ENCODE results near the gene C2CD3. TPM values are rescaled to one million over a fixed set of nuclear protein-coding genes. Genes with fewer than 3 reads are reported as not detected.
A peak's percentile ranks its signal among the peaks of the same experiment; 100 is the strongest.
"Not testable (repeated sequence)": the region's sequence is repeated elsewhere in the genome, so short reads cannot be mapped to it uniquely, and the experiment has no call there.

Gene C2CD3
- total RNA-seq, 1 experiment from 2014 or later: 28.4 TPM

DNA sequence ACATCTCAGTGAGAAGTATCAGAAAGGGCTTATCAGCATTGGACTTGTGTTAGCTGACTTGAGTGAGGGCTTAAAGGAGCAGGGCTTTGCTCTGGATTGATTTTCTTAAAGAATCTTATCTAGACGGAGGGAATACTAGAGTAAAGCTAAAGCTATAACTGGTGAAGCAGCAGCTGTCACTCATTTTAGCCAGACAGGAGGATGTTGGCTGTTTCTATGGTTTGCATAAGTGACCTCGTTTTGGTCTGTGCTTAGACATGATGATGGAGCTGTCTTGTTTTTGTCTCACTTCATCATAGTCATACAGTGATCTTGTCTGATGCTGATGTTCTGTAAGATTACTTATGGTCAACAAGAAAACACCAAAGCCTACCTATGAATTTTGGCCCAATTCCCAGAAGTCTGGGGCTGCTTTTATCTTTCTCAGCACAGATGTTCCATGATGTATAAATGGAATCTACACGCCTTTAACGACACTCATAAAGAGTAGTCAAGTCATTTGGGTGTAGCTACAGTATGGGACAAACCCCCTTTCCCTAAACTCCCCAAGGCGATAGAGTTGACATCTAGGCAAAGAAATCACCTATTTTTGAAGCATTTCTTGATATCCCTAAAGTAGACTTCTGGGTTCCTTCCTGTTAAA is 84.4 kb downstream of the C2CD3 start:
- no peak for DNase-seq (ENCODE audit: low read depth)
- in situ Hi-C loops (cut with HindIII; ENCODE audit: low pct_unique_long_range_greater_than_20kb, low sequenced_read_pairs): no loop called here

GRCh38 chr11:74085542-74085892 is 85.3 kb downstream of the C2CD3 start:
- DNase-seq (ENCODE audit: low read depth): no peak
- in situ Hi-C loops (cut with HindIII; ENCODE audit: low pct_unique_long_range_greater_than_20kb, low sequenced_read_pairs): no loop called here

DNA sequence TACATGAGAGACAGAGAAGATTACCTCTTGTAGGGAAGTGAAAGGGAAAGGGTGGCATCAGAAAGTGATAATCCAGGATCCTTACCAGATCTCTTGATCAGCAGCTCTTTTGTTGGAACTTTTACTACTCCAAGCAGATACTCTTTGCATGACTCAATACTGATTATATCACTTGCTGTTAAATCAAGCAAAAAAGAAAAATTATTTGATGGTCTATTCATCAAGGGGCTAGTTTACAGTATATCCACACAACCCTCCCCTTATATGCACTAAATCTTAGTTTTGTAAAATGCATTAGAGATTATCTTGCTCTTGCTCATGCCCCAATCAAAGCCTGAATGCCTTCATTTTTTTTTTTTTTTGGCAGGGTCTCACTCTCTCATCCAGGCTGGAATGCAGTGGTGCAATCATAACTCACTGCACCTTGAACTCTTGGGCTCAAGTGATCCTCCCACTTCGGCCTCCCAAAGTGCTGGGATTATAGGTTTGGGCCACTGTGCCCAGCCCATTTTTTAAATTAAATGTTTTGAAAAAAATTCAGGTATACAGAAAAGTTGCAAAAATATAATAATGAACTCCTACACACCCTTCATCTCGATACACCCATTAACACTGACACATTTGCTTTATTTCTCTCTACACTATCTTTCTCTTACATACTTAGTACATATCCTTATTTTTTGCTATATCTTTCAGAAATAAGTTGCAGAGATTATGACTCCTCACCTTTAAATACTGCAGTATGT is 85.8 kb downstream of the C2CD3 start:
- peak; percentile 23 for DNase-seq (ENCODE audit: low read depth)
- in situ Hi-C loops (cut with HindIII; ENCODE audit: low pct_unique_long_range_greater_than_20kb, low sequenced_read_pairs): no loop called here

- in situ Hi-C loops (cut with HindIII; ENCODE audit: low pct_unique_long_range_greater_than_20kb, low sequenced_read_pairs); DNase-seq (ENCODE audit: low read depth): not testable (repeated sequence)
Measured at GRCh38 chr11:74083927-74084326, 86.9 kb downstream of the C2CD3 start.

DNA sequence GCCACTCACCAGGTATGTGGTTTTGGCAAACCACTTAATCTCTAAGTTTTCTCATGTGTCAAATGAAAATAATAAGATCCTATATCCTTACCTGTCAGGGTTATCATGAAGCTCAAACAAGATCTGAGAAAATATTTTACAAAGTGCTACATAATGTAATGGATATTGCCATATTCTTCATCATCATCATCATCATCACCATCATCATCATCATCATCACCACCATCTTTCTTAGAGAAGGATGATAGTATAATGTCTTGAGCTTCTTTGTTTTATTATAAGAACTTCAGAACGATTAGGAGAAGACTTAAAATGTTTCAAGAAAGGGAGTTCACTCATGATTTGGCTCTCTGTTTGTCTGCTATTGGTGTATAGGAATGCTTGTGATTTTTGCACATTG is 89.4 kb downstream of the C2CD3 start:
- DNase-seq (ENCODE audit: low read depth): no peak
- in situ Hi-C loops (cut with HindIII; ENCODE audit: low pct_unique_long_range_greater_than_20kb, low sequenced_read_pairs): no loop called here

GRCh38 chr11:74077193-74077592 is 93.6 kb downstream of the C2CD3 start:
- in situ Hi-C loops (cut with HindIII; ENCODE audit: low pct_unique_long_range_greater_than_20kb, low sequenced_read_pairs): no loop called here
- DNase-seq (ENCODE audit: low read depth): no peak

GRCh38 chr11:74072721-74073120 is 98.1 kb downstream of the C2CD3 start:
- in situ Hi-C loops (cut with HindIII; ENCODE audit: low pct_unique_long_range_greater_than_20kb, low sequenced_read_pairs): no loop called here
- DNase-seq (ENCODE audit: low read depth): no peak

DNA sequence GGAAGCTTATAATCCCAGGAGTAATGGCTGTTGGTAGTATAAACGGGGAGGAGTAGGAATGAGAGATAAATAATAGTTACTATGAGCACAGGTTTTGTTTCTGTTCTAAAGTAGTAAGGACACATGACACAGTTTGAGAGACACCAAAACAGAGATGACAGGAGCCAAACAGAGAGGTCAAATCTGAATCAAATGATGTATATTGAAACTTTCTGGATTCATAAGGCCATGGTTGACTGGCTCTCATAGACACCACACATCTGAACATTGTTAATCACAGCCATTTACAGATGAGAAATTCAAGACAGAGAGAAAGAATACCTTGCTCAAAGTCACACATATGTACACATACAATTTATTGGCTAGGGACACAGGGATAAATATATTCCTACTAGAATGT is 98.5 kb downstream of the C2CD3 start:
- DNase-seq (ENCODE audit: low read depth): no peak
- in situ Hi-C loops (cut with HindIII; ENCODE audit: low pct_unique_long_range_greater_than_20kb, low sequenced_read_pairs): no loop called here

DNA sequence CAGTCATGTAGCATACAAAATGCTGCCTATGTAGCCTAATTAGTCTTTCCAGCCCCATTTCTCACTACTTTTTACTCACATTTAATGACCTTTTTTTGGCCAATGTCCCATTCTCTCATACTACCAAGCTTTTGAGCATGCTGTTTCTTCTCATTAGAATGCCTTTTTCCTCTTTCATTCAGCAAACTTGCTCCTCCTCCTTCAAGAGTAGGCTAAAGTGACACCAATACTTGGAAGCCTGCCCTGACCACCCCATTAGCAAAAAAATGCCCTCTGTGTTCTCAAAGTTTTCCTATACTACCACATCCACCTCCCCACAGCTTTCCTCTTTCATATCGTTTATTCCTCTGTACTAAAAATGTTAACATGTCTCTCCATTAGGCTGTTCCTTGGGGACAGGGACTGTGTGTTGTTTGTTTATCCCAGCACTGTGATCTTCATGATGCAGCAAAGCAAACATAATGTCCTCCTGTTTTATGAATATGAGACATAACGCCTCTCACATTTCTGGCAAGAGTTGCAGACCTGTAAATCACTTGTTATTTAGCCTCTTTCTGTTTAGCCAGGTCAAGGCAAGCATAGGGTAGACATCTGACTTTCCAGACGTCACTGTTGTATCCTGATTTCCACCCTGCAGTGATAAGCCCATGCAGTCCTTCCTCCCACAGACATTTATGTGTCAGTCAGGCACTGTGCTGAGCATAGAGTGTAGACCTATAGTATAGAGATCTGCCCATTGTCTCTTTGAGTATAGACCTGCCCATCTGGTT is 99.9 kb downstream of the C2CD3 start:
- in situ Hi-C loops (cut with HindIII; ENCODE audit: low pct_unique_long_range_greater_than_20kb, low sequenced_read_pairs): no loop called here
- DNase-seq (ENCODE audit: low read depth): no peak

DNA sequence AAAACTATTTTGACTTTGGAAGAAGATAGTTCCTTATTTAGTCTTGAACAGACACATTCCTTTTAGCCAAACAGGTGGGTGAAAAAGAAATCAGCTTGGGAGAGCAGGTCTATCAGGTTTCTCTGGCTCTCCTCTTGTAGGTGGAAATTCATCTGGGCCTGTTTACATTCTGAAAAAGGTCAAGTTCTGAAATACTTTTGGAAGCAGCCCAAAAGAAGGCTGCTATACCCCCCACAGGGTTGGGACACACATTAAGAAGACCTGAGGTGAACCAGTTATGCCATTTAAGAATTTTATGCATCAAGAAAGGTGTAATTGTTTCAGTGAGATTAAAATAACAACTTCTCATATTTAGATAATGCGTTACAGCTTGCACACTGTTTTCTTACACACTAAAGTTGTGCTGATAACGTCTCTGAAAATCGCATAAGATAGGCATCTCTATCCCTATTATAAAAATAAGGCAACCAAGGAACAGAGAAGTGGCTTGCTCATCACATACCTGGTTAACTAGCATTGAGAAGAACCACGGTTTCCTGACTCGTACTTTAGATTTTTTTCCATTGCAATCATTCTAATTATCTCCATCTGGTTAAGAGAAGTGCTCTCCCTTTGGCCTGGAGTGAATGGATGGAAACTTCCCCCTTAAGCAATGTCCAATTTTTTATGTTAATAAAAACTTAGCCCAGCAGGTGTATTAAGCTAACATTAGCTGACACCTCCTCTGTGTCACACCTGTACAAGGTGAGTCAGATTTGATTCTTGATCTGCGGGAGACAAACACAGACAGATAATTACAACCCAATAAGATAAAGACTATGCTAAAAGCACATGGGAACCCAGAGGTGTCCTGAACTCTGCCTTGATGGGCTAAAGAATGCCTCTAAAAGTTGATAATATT is 101.4 kb downstream of the C2CD3 start:
- no peak for DNase-seq (ENCODE audit: low read depth)
- in situ Hi-C loops (cut with HindIII; ENCODE audit: low pct_unique_long_range_greater_than_20kb, low sequenced_read_pairs): no loop called here

GRCh38 chr11:74066663-74067062 is 104.1 kb downstream of the C2CD3 start:
- not testable (repeated sequence) for DNase-seq (ENCODE audit: low read depth)

DNA sequence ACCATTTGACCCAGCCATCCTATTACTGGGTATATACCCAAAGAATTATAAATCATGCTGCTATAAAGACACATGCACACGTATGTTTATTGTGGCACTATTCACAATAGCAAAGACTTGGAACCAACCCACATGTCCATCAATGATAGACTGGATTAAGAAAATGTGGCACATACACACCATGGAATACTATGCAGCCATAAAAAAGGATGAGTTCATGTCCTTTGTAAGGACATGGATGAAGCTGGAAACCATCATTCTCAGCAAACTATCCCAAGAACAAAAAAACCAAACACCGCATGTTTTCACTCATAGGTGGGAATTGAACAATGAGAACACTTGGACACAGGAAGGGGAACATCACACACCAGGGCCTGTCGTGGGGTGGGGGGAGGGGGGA is 105.3 kb downstream of the C2CD3 start:
- in situ Hi-C loops (cut with HindIII; ENCODE audit: low pct_unique_long_range_greater_than_20kb, low sequenced_read_pairs); DNase-seq (ENCODE audit: low read depth): not testable (repeated sequence)

More at GRCh38 chr11:74066663-74067062, 104.1 kb downstream of the C2CD3 start:
- in situ Hi-C loops (cut with HindIII; ENCODE audit: low pct_unique_long_range_greater_than_20kb, low sequenced_read_pairs): not testable (repeated sequence)

GRCh38 chr11:74063628-74064027 is 107.2 kb downstream of the C2CD3 start:
- in situ Hi-C loops (cut with HindIII; ENCODE audit: low pct_unique_long_range_greater_than_20kb, low sequenced_read_pairs): not testable (repeated sequence)

DNA sequence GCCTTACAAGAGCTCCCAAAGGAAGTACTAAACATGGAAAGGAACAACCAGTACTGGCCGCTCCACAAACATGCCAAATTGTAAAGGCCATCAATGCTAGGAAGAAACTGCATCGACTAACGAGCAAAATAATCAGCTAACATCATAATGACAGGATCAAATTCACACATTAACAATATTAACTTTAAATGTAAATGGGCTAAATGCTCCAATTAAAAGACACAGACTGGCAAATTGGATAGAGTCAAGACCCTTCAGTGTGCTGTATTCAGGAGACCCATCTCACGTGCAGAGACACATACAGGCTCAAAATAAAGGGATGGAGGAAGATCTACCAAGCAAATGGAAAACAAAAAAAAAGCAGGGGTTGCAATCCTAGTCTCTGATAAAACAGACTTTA is 109.2 kb downstream of the C2CD3 start:
- in situ Hi-C loops (cut with HindIII; ENCODE audit: low pct_unique_long_range_greater_than_20kb, low sequenced_read_pairs); DNase-seq (ENCODE audit: low read depth): not testable (repeated sequence)

More at GRCh38 chr11:74063628-74064027, 107.2 kb downstream of the C2CD3 start:
- not testable (repeated sequence) for DNase-seq (ENCODE audit: low read depth)

DNA sequence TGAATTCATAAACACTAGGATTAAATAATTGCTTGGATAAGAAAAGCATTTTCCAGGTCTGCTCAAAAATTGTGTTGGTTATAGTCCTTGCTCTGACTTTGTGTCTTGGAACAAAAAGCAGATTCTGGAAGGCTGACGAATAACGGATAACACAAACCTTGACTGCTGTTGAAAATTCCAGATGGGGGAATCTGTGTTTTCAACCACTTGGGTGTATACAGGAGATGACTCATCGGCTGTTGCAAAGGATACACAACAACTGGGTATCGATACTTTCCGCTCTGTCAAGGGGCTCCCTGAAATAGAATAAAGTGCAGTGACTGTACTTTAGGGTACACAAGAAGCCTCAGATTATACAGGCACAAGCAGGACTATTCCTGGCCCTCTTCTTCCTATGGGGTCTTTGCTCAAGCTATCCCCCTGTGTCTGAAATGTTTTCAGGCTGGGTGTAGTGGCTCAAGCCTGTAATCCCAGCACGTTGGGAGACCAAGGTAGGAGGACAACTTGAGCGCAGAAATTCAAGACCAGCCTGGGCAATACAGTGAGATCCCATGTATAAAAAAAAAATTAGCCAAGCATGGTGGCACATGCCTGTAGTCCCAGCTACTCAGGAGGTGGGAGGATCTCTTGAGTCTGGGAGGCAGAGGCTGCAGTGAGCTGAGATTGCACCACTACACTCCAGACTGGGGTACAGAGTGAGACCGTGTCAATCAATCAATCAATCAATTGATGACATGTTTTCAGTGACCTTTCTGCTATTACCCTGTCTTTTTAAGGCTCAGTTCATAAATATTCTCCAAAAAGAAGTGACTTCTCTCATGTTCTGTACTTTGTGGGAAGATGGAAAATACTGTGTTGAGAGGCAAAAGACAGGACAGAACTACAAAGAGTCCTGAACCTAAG is 113.3 kb downstream of the C2CD3 start:
- DNase-seq (ENCODE audit: low read depth): no peak
- in situ Hi-C loops (cut with HindIII; ENCODE audit: low pct_unique_long_range_greater_than_20kb, low sequenced_read_pairs): no loop called here

- in situ Hi-C loops (cut with HindIII; ENCODE audit: low pct_unique_long_range_greater_than_20kb, low sequenced_read_pairs): no loop called here
- peak; percentile 30 for DNase-seq (ENCODE audit: low read depth)
Measured at GRCh38 chr11:74055938-74056337, 114.9 kb downstream of the C2CD3 start.

DNA sequence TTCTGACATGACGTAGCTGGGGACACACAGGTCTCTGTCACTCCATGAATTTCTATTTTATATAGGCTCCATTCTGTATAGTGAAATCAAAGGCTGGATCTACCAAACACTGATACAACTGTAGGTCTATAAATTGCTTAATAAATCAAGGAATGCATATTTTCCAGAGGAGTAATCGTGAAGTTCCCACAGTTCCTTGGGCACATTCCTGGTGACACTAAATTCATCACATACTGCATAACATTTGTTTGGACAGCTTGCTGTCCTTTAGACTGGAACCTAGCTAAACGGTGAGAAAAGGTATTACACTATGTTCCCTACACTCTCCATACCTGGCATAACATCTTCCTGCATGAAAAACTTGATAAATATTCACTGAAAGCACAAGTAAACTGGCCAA is 120.3 kb downstream of the C2CD3 start:
- DNase-seq (ENCODE audit: low read depth): no peak
- in situ Hi-C loops (cut with HindIII; ENCODE audit: low pct_unique_long_range_greater_than_20kb, low sequenced_read_pairs): no loop called here

All from Caki2 (cell line).